NCI-H82 treated with DMSO at 0.1 percent for 48 hours (cell line): ENCODE measurements around the gene RASSF8.

Experiments used
- DNase-seq: peaks from one replicate; lab custom pipeline; 2025; ENCODE audit not compliant: unreplicated experiment; lab: John Stamatoyannopoulos, UW

The RASSF8 gene

GRCh38 chr12:25960143-25960542 lies 1.7 kb downstream of the RASSF8 start:
- DNase-seq = peak; percentile 36

- DNase-seq = no peak
Observed at GRCh38 chr12:25960961-25961360, 2.5 kb downstream of the RASSF8 start.

- no peak for DNase-seq
Observed at GRCh38 chr12:25962932-25963525, 4.5 kb downstream of the RASSF8 start.

GRCh38 chr12:25965682-25966081 lies 7.2 kb downstream of the RASSF8 start:
- no peak for DNase-seq

GRCh38 chr12:25970082-25970481 lies 11.6 kb downstream of the RASSF8 start:
- DNase-seq = no peak

- DNase-seq = no peak
Observed at GRCh38 chr12:25970916-25971653, 12.6 kb downstream of the RASSF8 start.

- DNase-seq = no peak
Observed at GRCh38 chr12:25971654-25972041, 13.2 kb downstream of the RASSF8 start.

GRCh38 chr12:25972783-25973182 lies 14.3 kb downstream of the RASSF8 start:
- no peak for DNase-seq

GRCh38 chr12:25975179-25975578 lies 16.7 kb downstream of the RASSF8 start:
- DNase-seq = no peak

GRCh38 chr12:25975682-25976081 lies 17.2 kb downstream of the RASSF8 start:
- DNase-seq = no peak

GRCh38 chr12:25976289-25976688 lies 17.8 kb downstream of the RASSF8 start:
- no peak for DNase-seq

- no peak for DNase-seq
Observed at GRCh38 chr12:25977047-25977446, 18.6 kb downstream of the RASSF8 start.

GRCh38 chr12:25979059-25979458 lies 20.6 kb downstream of the RASSF8 start:
- peak; percentile 27 for DNase-seq

- DNase-seq = no peak
Observed at GRCh38 chr12:25979563-25979962, 21.1 kb downstream of the RASSF8 start.

- DNase-seq = no peak
Observed at GRCh38 chr12:25980035-25980434, 21.6 kb downstream of the RASSF8 start.

- DNase-seq = peak; percentile 20
Observed at GRCh38 chr12:25981597-25981996, 23.1 kb downstream of the RASSF8 start.

- DNase-seq = no peak
Observed at GRCh38 chr12:25982416-25982815, 23.9 kb downstream of the RASSF8 start.

GRCh38 chr12:25983625-25984024 lies 25.1 kb downstream of the RASSF8 start:
- no peak for DNase-seq

GRCh38 chr12:25984759-25985158 lies 26.3 kb downstream of the RASSF8 start:
- DNase-seq = no peak

GRCh38 chr12:25985316-25986175 lies 27.1 kb downstream of the RASSF8 start:
- peak; percentile 86 for DNase-seq

- no peak for DNase-seq
Observed at GRCh38 chr12:25986180-25986579, 27.7 kb downstream of the RASSF8 start.

- DNase-seq = no peak
Observed at GRCh38 chr12:25988505-25988904, 30.0 kb downstream of the RASSF8 start.
